Astrocyte (in vitro differentiated cells and primary cell): ENCODE data around the gene SLC6A3.

Source experiments
- CTCF ChIP-seq: IDR thresholded peaks from 2 replicates; pipeline ENCODE4 v1.5.1; 2011; ENCODE audit warnings: low read depth, mild to moderate bottlenecking, inconsistent platforms, low read length, moderate library complexity; ENCODE audit not compliant: insufficient read depth
- EZH2 ChIP-seq: IDR thresholded peaks from 2 replicates; pipeline ENCODE4 v1.6.1; 2012; ENCODE audit warnings: mild to moderate bottlenecking, low read length, inconsistent platforms; ENCODE audit not compliant: insufficient read depth

- TF ChIP-seq CTCF, result no peak
- no peak for TF ChIP-seq EZH2
These were observed 20.8 kb upstream of the SLC6A3 start for GRCh38 chr5:1465966-1466471.
